ENCODE results near the gene STARD10.
"Not testable (repeated sequence)": the region's sequence is repeated elsewhere in the genome, so short reads cannot be mapped to it uniquely, and the experiment has no call there.

STARD10 gene

DNA sequence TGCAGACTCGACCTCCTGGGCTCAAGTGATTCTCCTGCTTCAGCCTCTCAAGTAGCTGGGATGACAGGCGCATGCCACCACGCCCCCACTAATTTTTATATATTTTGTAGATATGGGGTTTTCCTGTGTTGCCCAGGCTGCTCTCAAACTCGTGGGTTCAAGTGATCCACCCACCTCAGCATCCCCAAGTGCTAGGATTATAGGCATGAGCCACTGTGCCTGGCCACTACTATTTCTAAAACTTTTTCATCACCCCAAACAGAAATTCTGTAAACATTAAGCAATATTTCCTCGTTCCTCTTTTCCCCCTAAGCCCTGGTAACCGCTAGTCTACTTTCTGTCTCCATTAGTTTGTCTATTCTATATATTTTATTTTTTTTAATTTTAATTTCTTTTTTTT lies 11.4 kb upstream of the STARD10 start:
- TF ChIP-seq, protein P1, sequence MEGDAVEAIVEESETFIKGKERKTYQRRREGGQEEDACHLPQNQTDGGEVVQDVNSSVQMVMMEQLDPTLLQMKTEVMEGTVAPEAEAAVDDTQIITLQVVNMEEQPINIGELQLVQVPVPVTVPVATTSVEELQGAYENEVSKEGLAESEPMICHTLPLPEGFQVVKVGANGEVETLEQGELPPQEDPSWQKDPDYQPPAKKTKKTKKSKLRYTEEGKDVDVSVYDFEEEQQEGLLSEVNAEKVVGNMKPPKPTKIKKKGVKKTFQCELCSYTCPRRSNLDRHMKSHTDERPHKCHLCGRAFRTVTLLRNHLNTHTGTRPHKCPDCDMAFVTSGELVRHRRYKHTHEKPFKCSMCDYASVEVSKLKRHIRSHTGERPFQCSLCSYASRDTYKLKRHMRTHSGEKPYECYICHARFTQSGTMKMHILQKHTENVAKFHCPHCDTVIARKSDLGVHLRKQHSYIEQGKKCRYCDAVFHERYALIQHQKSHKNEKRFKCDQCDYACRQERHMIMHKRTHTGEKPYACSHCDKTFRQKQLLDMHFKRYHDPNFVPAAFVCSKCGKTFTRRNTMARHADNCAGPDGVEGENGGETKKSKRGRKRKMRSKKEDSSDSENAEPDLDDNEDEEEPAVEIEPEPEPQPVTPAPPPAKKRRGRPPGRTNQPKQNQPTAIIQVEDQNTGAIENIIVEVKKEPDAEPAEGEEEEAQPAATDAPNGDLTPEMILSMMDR (IDR thresholded peaks at IDR 0.05; ENCODE audit: low read depth, low read length, missing control alignments): no peak
- no peak overlapping the region for H3K4me3 ChIP-seq (replicated peaks; ENCODE audit: low read depth, low read length)
- DNase-seq (ENCODE audit: extremely low read depth, low read depth): no peak

DNA sequence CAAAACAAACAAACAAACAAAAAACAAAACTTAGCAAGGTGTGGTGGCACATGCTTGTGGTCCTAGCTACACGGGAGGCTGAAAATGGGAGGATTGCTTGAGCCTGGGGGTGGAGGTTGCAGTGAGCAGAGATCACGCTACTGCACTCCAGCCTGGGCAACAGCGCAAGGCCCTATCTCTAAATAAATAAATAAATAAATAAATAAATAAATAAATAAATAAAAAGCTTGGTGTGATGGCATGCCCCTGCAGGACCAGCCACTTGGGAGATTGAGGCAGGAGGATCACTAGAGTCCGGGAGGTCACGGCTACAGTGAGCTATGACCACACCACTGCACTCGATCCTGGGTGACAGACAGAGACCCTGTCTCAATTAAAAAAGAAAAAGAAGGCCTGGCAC lies 9.0 kb upstream of the STARD10 start:
- DNase-seq (ENCODE audit: extremely low read depth, low read depth): no peak
- no peak overlapping the region for H3K4me3 ChIP-seq (replicated peaks; ENCODE audit: low read depth, low read length)
- TF ChIP-seq, protein P1 (IDR thresholded peaks at IDR 0.05; ENCODE audit: low read depth, low read length, missing control alignments): no peak

DNA sequence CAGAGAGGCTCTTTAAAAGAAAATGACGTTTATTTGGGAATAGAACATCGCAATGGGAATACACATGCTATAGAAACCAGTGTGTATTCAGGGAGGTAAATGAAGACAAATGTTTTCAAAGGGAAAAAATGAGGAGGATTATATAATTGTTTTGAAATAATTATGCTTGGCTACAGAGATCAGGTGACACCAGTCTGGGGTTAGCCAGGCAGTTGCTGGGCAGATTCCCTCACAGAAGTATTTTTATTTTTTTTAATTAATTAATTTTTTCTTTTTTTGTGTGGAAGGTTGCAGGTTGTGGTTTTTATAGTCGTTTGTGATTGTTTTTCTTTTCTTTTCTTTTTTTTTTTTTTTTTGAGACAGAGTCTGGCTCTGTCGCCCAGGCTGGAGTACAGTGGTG lies 5.6 kb upstream of the STARD10 start:
- no peak for DNase-seq (ENCODE audit: extremely low read depth, low read depth)
- H3K4me3 ChIP-seq (replicated peaks; ENCODE audit: low read depth, low read length): no peak overlapping the region
- TF ChIP-seq, protein P1 (IDR thresholded peaks at IDR 0.05; ENCODE audit: low read depth, low read length, missing control alignments): no peak

DNA sequence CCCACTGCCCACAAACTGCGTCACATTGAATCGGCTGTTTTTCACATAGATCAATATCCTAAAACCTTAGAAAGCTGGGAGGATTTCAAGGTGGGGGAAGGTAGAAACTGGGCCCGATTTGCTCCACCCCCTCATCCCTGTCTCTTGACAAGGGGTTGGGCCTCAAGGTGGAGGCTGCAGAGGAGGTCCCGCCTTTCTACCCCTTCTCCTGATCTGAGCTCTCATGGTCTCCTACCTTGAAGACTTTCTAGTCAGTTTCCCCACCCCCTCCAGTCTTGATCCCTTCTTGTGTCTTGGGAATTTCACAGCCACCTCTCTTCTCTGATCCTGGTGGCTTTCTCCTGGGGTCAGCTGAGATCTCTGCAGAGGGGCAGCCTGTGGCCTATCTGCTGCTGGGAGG lies 4.5 kb upstream of the STARD10 start:
- TF ChIP-seq, protein P1 (IDR thresholded peaks at IDR 0.05; ENCODE audit: low read depth, low read length, missing control alignments): no peak
- no peak overlapping the region for H3K4me3 ChIP-seq (replicated peaks; ENCODE audit: low read depth, low read length)
- no peak for DNase-seq (ENCODE audit: extremely low read depth, low read depth)

DNA sequence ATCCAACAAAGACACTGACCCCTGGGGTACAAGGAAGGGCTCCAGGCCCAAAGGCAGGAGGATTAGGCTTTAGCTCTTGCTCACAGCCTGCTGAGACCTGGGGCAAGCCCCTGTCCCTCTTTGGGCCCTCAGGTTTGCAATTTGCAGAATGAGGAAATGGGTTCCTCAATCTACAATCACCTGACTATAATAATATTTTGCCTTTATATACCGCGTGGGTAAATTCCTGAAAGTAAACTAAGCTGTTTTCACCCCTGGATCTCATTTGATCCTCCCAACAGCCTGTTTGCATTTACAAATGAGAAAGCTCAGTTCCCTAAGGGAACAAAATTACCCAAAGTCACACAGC lies 797 bp downstream of the STARD10 start:
- no peak for DNase-seq (ENCODE audit: extremely low read depth, low read depth)
- TF ChIP-seq, protein P1 (IDR thresholded peaks at IDR 0.05; ENCODE audit: low read depth, low read length, missing control alignments): no peak
- H3K4me3 ChIP-seq (replicated peaks; ENCODE audit: low read depth, low read length): peak overlapping the region; percentile 52

DNA sequence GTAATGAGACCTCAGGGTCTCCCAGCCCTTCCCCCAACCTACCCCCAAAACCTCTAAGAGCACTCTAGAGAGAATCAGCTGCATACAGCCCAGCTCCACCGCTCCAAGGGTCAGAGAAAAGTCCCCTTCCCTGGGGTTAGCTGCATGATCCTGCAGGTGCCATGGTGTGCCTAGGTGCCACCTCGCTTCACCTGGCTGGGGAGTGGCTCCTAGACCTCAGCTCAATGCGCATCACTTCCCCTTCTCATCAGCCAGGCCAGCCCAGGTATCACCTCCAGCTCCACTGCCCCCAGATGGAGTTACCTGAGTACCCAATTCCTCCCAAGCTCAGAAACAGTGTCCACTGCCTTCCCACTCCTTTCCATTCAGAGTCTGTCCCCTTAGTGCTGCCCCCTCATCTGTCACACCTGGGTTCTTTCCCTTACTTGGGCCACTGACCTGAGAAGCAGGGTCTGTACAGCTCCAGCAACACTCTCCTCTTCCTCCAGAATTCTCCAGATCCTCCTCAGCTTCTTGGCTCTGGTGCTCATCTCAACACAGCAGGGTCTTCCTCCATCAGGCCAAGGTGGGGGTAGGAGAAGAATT lies 1.3 kb downstream of the STARD10 start:
- no peak overlapping the region for H3K4me3 ChIP-seq (replicated peaks; ENCODE audit: low read depth, low read length)
- DNase-seq (ENCODE audit: extremely low read depth, low read depth): no peak
- TF ChIP-seq, protein P1 (IDR thresholded peaks at IDR 0.05; ENCODE audit: low read depth, low read length, missing control alignments): no peak

DNA sequence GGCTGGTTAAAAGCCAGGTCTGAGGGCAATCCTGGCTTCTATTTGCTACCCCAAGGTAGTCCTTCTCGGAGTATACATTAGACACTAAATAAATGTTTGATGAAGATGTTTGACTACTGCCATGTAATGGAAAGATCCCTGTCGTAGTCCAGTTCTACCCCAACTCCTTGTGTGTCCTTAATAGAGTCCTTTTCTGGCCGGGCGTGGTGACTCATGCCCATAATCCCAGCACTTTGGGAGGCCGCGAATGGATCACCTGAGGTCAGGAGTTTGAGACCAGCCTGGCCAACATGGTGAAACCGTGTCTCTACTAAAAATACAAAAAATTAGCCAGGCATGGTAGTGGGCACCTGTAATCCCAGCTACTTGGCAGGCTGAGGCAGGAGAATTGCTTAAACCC lies 2.6 kb downstream of the STARD10 start:
- not testable (repeated sequence) for H3K4me3 ChIP-seq (replicated peaks; ENCODE audit: low read depth, low read length); DNase-seq (ENCODE audit: extremely low read depth, low read depth)

Measured in HFF-Myc (cell line).